ENCODE results near the gene CCDC167.

The CCDC167 gene

DNA sequence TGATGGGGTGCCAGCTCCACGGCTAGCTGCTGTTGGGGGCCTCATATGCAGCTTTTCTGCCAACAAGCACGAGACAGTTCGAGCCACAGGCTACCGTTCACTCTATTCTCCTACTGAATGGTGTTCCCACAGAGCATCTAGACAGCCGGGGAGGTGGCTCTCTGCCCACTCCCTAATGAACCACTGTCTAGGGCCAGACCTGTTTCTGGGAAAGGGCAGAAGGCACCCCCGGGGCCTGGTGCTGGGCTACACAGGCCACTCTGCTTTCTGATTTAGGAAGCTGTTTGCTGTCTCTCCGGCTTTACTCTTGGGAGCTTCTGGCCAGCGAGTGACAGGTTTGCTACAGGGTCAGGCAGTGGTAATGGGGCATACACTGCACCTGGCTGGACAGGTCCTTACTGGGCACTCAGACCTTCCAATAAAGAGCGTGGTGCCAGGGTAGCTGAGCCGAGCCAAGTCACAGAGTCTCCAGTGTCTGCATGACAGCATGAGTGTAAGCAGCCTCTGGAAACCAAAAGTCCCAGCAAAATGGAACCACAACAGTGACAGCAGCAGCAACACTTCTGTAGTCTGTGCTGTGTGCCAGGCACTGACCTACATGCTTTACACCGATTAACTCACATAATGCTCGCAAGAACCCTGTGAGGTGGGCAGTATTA lies 8.4 kb downstream of the CCDC167 start:
- no peak for DNase-seq
- Histone ChIP-seq H3K4me3 (ENCODE audit: low read depth, low read length) (no peak overlapping the region), H3K27ac (no peak overlapping the region), H3K9me3 (ENCODE audit: severe bottlenecking) (no peaks in the 10 kb centered on the region), H3K27me3 (ENCODE audit: insufficient read depth, low read depth, severe bottlenecking) (no peaks in the 10 kb centered on the region), H3K36me3 (no peaks in the 10 kb centered on the region)
- TF ChIP-seq, protein P1, sequence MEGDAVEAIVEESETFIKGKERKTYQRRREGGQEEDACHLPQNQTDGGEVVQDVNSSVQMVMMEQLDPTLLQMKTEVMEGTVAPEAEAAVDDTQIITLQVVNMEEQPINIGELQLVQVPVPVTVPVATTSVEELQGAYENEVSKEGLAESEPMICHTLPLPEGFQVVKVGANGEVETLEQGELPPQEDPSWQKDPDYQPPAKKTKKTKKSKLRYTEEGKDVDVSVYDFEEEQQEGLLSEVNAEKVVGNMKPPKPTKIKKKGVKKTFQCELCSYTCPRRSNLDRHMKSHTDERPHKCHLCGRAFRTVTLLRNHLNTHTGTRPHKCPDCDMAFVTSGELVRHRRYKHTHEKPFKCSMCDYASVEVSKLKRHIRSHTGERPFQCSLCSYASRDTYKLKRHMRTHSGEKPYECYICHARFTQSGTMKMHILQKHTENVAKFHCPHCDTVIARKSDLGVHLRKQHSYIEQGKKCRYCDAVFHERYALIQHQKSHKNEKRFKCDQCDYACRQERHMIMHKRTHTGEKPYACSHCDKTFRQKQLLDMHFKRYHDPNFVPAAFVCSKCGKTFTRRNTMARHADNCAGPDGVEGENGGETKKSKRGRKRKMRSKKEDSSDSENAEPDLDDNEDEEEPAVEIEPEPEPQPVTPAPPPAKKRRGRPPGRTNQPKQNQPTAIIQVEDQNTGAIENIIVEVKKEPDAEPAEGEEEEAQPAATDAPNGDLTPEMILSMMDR (IDR thresholded peaks at IDR 0.05; ENCODE audit: low read depth, low read length): no peak

DNA sequence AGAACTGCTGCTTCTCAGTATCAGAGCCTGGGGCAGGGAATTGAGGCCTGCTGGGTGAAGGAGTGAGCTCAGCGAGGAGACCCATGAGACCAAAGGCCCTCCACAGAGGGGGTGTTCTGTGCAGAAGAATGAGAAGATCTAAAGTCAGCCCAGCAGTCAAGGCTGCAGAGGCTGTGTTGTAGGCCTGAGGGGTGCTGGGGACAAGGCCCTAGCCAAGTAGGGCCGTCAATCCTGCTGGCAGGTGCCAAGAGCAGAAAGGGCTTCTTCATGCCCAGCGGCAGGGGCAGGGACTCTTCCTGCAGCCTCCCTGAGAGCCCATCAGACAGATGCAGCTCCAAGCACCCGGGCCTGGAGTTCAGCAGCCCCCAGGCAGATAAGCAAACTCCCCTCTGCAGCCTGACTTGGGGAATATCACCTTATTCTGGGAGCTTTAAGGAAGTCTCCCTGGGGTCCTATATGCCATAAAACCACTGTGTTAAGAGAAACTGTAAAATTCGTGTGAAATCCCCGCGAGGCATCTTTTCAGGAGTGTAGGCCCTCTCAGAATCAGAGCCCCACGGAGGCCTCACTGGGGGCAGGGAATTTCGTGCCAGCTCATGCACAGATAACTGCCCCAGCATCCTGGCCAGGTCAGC lies 9.0 kb downstream of the CCDC167 start:
- TF ChIP-seq, protein P1 (IDR thresholded peaks at IDR 0.05; ENCODE audit: low read depth, low read length): no peak
- Histone ChIP-seq H3K27ac (no peak overlapping the region), H3K4me3 (ENCODE audit: low read depth, low read length) (no peak overlapping the region), H3K27me3 (ENCODE audit: insufficient read depth, low read depth, severe bottlenecking) (no peaks in the 10 kb centered on the region), H3K36me3 (no peaks in the 10 kb centered on the region), H3K9me3 (ENCODE audit: severe bottlenecking) (no peaks in the 10 kb centered on the region)
- DNase-seq: no peak

DNA sequence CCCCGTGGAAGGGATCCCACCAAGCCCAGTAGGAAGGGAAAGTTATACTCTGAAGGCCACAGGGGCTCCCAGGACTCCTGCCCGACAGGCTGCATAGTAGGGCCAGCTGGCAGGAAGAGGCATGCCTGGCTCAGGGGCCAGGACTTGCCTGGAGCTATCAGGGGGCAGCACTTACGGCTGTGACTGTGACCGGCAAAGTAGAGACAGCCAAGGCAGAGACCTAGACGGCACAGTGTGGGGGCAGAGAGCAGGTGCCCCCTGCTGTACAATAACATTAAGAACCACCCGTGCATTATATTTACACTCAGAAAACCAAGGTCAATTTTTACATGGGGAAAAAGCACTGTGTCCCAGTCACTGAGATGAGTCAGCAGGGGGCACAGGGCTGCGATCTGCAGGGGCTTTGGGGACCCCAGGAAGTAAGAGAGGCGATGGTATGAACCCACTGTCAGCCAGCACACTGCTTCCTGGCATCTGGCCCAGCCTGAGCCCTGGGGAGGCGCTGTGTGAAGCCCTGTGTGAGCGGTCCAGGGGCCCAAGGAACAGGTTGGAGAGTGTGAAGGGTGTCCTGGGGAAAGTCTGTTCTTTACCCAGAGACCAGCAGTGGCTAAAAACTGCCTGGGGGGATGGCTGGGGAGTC lies 9.9 kb downstream of the CCDC167 start:
- H3K36me3 ChIP-seq: no peaks in the 10 kb centered on the region
- no peak for DNase-seq
- H3K27me3 ChIP-seq (ENCODE audit: insufficient read depth, low read depth, severe bottlenecking): no peaks in the 10 kb centered on the region
- H3K27ac ChIP-seq: no peak overlapping the region
- no peaks in the 10 kb centered on the region for H3K9me3 ChIP-seq (ENCODE audit: severe bottlenecking)
- TF ChIP-seq, protein P1 (IDR thresholded peaks at IDR 0.05; ENCODE audit: low read depth, low read length): peak; percentile 27
- H3K4me3 ChIP-seq (ENCODE audit: low read depth, low read length): no peak overlapping the region

DNA sequence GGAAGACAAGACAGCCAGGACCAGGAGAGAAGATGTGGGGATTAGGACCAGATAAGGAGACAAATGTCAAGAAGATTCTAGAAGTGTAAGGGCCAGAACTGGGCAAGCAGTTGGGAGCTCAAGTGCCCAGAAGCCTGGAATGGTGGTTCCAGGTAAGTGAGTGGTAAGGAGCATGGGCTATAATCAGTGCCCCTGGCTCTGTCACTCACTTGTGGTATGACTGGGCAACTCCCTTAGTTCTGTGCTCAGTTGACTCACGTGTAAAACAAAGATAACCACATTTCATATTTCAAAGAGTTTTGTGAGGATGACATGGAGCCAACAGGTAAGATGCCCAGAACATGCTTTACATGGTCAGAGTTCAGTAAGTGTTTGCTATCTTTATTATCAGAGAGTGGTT lies 11.2 kb downstream of the CCDC167 start:
- TF ChIP-seq, protein P1 (IDR thresholded peaks at IDR 0.05; ENCODE audit: low read depth, low read length): no peak
- no peak for DNase-seq
- no peaks in the 10 kb centered on the region for H3K27me3 ChIP-seq (ENCODE audit: insufficient read depth, low read depth, severe bottlenecking)
- H3K27ac ChIP-seq: no peak overlapping the region
- no peaks in the 10 kb centered on the region for H3K9me3 ChIP-seq (ENCODE audit: severe bottlenecking)
- H3K4me3 ChIP-seq (ENCODE audit: low read depth, low read length): no peak overlapping the region
- peaks cover 6% of the 10 kb centered on the region for H3K36me3 ChIP-seq

DNA sequence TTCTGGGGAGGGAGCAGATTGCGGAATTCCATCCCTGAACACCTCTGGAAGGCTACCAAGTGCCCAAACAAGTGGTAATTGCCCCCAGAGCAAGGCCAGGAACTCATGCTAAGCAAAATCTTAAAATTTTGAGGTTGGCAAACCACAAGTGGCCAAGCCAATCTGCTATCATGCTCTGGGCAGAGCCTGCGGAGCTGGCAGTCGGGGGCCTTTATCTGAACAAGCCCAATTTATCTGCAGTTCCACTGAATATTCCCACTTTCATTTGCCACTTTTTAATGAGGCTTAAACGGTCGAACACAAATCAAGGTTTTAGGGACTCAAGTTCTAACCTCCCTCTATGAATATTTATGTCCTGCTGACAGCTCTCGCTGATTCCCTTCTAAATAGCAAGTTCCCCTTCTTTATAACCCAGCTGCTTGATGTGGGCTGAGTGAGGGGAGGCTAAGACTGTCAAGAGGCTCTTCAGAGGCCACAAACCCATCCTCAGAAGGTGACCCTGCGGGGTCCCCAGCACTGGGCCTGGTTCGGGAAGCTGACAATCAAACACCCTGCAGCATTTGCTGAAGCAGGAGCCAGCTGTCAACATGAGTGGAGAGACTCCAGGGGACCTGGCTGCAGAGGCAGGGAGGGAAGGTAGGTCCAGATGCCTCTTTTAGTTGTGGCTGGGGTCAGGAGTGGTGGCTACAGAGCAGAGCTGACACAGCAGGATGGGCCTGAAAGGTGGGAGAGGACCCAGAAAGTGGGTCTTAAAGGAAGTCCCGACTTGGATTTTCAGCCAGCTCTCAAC lies 11.9 kb downstream of the CCDC167 start:
- no peak for DNase-seq
- Histone ChIP-seq H3K4me3 (ENCODE audit: low read depth, low read length) (no peak overlapping the region), H3K27ac (no peak overlapping the region), H3K9me3 (ENCODE audit: severe bottlenecking) (no peaks in the 10 kb centered on the region), H3K27me3 (ENCODE audit: insufficient read depth, low read depth, severe bottlenecking) (no peaks in the 10 kb centered on the region), H3K36me3 (peaks cover 13% of the 10 kb centered on the region)
- TF ChIP-seq, protein P1 (IDR thresholded peaks at IDR 0.05; ENCODE audit: low read depth, low read length): no peak
